Mucosa of stomach (tissue), 1 donor: Measurements from ENCODE around the gene FRAS1.

Experiments
- H3K27me3 ChIP-seq: one replicate; pipeline ENCODE4 v1.7.0; 2013; ENCODE audit warnings: mild to moderate bottlenecking, low read length; ENCODE audit not compliant: control insufficient read depth, insufficient read depth
- H3K36me3 ChIP-seq: one replicate; pipeline ENCODE4 v1.7.0; 2013; ENCODE audit warnings: low read length; ENCODE audit not compliant: control insufficient read depth, insufficient read depth
- H3K4me1 ChIP-seq: one replicate; pipeline ENCODE4 v1.7.0; 2013; ENCODE audit warnings: mild to moderate bottlenecking, low read length; ENCODE audit not compliant: control insufficient read depth, insufficient read depth
- H3K4me3 ChIP-seq: one replicate; pipeline ENCODE4 v1.7.0; 2013; ENCODE audit warnings: low read length
- H3K9ac ChIP-seq: one replicate; pipeline ENCODE4 v1.7.0; 2013; ENCODE audit warnings: mild to moderate bottlenecking, low read length, moderate library complexity
- H3K9me3 ChIP-seq: one replicate; pipeline ENCODE4 v1.7.0; 2013; ENCODE audit warnings: mild to moderate bottlenecking, low read length, moderate library complexity; ENCODE audit not compliant: control insufficient read depth
- donor health status: Pancreatic carcinoma.

FRAS1 gene

GRCh38 chr4:78131403-78131802 lies 74.3 kb downstream of the FRAS1 start:
- H3K9me3 ChIP-seq = no peaks in the 10 kb centered on the region
- no peak overlapping the region for H3K9ac ChIP-seq
- H3K4me3 ChIP-seq = no peak overlapping the region
- H3K36me3 ChIP-seq = no peaks in the 10 kb centered on the region
- no peaks in the 10 kb centered on the region for H3K4me1 ChIP-seq
- H3K27me3 ChIP-seq = no peaks in the 10 kb centered on the region

- Histone ChIP-seq H3K27me3 (no peaks in the 10 kb centered on the region), H3K4me3 (no peak overlapping the region)
These were observed 79.3 kb downstream of the FRAS1 start for GRCh38 chr4:78136109-78137081.

DNA sequence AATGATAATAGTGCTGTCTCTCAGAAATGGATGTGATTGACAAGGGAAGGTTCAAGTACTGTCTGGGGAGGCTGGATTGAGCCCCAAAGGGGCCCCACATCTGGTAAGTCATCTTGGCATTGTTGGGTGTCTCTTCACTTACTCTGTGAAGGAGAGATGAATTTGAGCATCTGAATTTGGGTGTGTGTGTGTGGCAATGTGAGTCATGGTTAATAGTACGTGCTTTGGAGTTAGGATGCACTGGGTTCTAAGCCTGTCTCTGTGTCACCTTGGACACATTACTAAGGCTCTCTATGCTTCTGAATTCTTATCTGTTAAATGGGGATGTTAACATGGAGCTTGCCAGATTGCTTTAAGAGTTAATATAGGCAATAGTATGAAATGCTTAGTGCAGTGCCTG lies 80.4 kb downstream of the FRAS1 start:
- Histone ChIP-seq H3K9me3 (no peaks in the 10 kb centered on the region), H3K4me1 (no peaks in the 10 kb centered on the region), H3K27me3 (no peaks in the 10 kb centered on the region), H3K9ac (no peak overlapping the region), H3K4me3 (no peak overlapping the region), H3K36me3 (no peaks in the 10 kb centered on the region)

More at GRCh38 chr4:78136109-78137081, 79.3 kb downstream of the FRAS1 start:
- no peaks in the 10 kb centered on the region for H3K4me1 ChIP-seq
- H3K36me3 ChIP-seq = no peaks in the 10 kb centered on the region
- H3K9me3 ChIP-seq = no peaks in the 10 kb centered on the region
- no peak overlapping the region for H3K9ac ChIP-seq

DNA sequence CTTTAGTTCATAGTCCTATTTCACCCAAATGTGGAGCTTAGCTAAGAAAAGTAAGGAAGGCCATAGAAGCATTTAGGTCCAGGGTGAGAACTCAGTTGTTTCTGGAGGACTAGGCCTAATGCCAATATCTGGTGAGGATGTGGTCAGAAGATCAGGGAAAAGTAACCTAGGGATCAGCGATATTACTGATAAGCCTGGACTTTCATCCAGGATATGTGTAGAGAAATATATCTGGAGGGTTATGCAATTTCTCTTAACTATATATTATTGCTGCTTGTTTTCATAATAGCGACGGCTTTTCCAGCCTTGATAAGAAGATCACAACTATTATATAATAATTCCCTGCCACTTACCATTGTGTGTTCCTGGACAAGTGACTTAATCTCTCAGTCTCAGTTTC lies 81.1 kb downstream of the FRAS1 start:
- no peaks in the 10 kb centered on the region for H3K27me3 ChIP-seq
- no peaks in the 10 kb centered on the region for H3K36me3 ChIP-seq

GRCh38 chr4:78143634-78144033 lies 86.5 kb downstream of the FRAS1 start:
- Histone ChIP-seq H3K9me3 (no peaks in the 10 kb centered on the region), H3K27me3 (no peaks in the 10 kb centered on the region), H3K4me1 (no peaks in the 10 kb centered on the region), H3K4me3 (no peak overlapping the region), H3K9ac (no peak overlapping the region), H3K36me3 (no peaks in the 10 kb centered on the region)

More for the DNA sequence above, 81.1 kb downstream of the FRAS1 start:
- Histone ChIP-seq H3K4me3 (no peak overlapping the region), H3K9ac (no peak overlapping the region), H3K9me3 (no peaks in the 10 kb centered on the region), H3K4me1 (no peaks in the 10 kb centered on the region)

DNA sequence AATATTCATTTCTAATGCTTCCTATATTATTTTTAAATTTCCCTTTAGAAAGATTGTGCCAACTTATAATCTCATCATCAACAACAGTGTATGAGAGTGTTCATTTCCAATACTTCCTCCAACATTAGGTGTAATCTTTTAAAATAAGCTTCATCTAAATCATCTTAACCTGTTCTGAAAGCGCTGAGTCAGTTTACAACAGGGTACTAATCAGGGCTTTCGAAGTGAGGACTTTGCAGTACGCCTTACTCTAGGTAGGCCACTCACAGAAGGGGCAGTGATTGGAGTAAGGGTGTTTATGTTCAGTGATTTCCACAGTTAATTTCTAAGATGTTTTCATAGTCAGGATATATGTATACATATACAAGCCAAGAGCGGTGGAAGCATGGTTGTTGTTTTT lies 87.9 kb downstream of the FRAS1 start:
- Histone ChIP-seq H3K4me3 (no peak overlapping the region), H3K27me3 (no peaks in the 10 kb centered on the region), H3K36me3 (no peaks in the 10 kb centered on the region)

DNA sequence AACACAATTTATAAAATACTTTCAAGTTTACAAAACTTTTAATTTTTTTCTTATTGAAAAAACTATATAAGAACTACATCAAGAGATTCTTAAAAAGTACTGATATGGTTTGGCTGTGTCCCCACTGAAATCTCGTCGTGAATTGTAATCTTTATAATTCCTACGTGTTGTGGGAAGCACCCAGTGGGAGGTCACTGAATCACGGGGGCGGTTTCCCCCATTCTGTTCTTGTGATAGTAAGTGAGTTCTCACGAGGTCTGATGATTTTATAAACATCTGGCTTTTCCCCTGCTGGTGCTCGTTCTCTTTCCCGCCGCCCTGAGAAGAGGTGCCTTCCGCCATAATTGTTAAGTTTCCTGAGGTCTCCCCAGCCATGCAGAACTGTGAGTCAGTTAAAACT lies 88.5 kb downstream of the FRAS1 start:
- no peaks in the 10 kb centered on the region for H3K9me3 ChIP-seq
- H3K27me3 ChIP-seq = no peaks in the 10 kb centered on the region
- H3K4me1 ChIP-seq = no peaks in the 10 kb centered on the region
- H3K4me3 ChIP-seq = no peak overlapping the region
- H3K36me3 ChIP-seq = no peaks in the 10 kb centered on the region
- no peak overlapping the region for H3K9ac ChIP-seq

More for the DNA sequence above, 87.9 kb downstream of the FRAS1 start:
- Histone ChIP-seq H3K9ac (no peak overlapping the region), H3K9me3 (no peaks in the 10 kb centered on the region), H3K4me1 (no peaks in the 10 kb centered on the region)

- H3K27me3 ChIP-seq = no peaks in the 10 kb centered on the region
- no peaks in the 10 kb centered on the region for H3K4me1 ChIP-seq
- no peak overlapping the region for H3K9ac ChIP-seq
- no peaks in the 10 kb centered on the region for H3K36me3 ChIP-seq
- H3K9me3 ChIP-seq = no peaks in the 10 kb centered on the region
- no peak overlapping the region for H3K4me3 ChIP-seq
These were observed 92.8 kb downstream of the FRAS1 start for GRCh38 chr4:78149751-78150542.

DNA sequence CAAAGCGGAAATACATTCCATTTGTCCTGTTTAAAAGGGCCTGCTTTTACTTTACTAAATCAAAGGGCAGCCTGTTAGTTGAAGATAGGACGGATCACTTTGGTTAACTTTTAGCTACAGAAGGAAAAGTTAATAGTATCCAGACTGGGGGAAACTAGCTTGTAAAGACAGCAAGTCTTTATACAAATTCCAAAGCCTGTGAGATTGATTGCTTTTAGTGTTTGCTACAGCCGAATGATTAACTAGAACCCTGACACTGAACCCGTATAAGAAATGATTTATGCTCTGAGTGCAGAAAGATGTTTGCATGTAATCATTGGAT lies 93.4 kb downstream of the FRAS1 start:
- Histone ChIP-seq H3K36me3 (no peaks in the 10 kb centered on the region), H3K27me3 (no peaks in the 10 kb centered on the region), H3K9ac (no peak overlapping the region), H3K4me1 (no peaks in the 10 kb centered on the region), H3K9me3 (no peaks in the 10 kb centered on the region), H3K4me3 (no peak overlapping the region)

- Histone ChIP-seq H3K36me3 (no peaks in the 10 kb centered on the region), H3K4me1 (no peaks in the 10 kb centered on the region), H3K9me3 (no peaks in the 10 kb centered on the region), H3K4me3 (no peak overlapping the region), H3K9ac (no peak overlapping the region), H3K27me3 (no peaks in the 10 kb centered on the region)
These were observed 95.7 kb downstream of the FRAS1 start for GRCh38 chr4:78152795-78153194.

- no peaks in the 10 kb centered on the region for H3K9me3 ChIP-seq
- no peaks in the 10 kb centered on the region for H3K36me3 ChIP-seq
- no peaks in the 10 kb centered on the region for H3K4me1 ChIP-seq
- no peak overlapping the region for H3K4me3 ChIP-seq
- H3K9ac ChIP-seq = no peak overlapping the region
- H3K27me3 ChIP-seq = no peaks in the 10 kb centered on the region
These were observed 98.0 kb downstream of the FRAS1 start for GRCh38 chr4:78154972-78155590.

DNA sequence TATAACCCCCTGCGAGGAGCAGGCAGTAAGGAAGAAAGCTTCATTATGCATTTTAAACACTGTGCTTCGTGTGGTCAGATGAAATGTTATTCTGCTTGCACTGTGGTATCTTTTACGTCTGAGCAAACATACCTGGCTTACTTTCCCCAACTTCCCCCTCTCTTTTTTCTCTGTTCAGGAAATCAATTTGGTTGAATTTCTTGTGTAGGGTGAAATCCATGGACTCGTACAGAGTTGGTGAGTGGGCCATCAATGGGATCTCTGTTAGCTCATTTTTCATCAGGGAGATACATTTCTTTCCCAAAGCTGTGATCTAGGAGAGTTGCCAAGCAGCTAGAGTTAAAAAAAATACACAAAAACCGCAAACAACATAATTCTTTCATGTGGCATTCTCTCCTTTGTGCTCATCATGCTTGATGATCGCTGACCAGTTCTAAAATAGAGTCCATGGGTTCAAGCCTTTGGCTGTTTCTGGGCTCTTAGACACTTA lies 98.5 kb downstream of the FRAS1 start:
- no peaks in the 10 kb centered on the region for H3K27me3 ChIP-seq
- H3K4me3 ChIP-seq = no peak overlapping the region
- H3K9me3 ChIP-seq = no peaks in the 10 kb centered on the region
- H3K9ac ChIP-seq = no peak overlapping the region
- H3K4me1 ChIP-seq = no peaks in the 10 kb centered on the region
- H3K36me3 ChIP-seq = no peaks in the 10 kb centered on the region
